ENCODE measurements around the gene RTP4. TPM values are rescaled to one million over a fixed set of nuclear protein-coding genes. Genes with fewer than 3 reads are reported as not detected.

Gene RTP4
- total and polyA plus RNA-seq, 10 of the 15 experiments (the other 5 are each of a cell fraction or from before 2014, with no cell fraction given), result 2.2 to 6.5 (median 3.9) TPM

GRCh38 chr3:187352581-187353575 lies 15.3 kb upstream of the RTP4 start:
- intact Hi-C loops (cut with micrococcal nuclease; ENCODE audit: unreplicated experiment) (no loop called here), in situ Hi-C loops (cut with MboI) (no loop called here)
- ChIA-PET RAD21 (ENCODE audit: unreplicated experiment) (no interaction called here), SMC1A (ENCODE audit: uncharacterized antibody, unreplicated experiment) (no interaction called here), CTCF (no interaction called here), POLR2A (no interaction called here)
- Histone ChIP-seq H3K9ac (ENCODE audit: control insufficient read depth, insufficient read depth, low read length) (no peak overlapping the region), H3K9me3 (replicated peaks; ENCODE audit: control insufficient read depth, insufficient read depth, low read length) (no peaks in the 10 kb centered on the region; the same call in 2 of the 3 replicates), H3K79me2 (ENCODE audit: control insufficient read depth, insufficient read depth, low read length) (no peaks in the 10 kb centered on the region), H3K27me3 (replicated peaks in 1 of 2; ENCODE audit: control insufficient read depth in 2 of 2, insufficient read depth in 2 of 2, low read length in 1 of 2) (no peaks in the 10 kb centered on the region), H3K4me1 (ENCODE audit: control insufficient read depth, insufficient read depth, low read length) (no peaks in the 10 kb centered on the region), H3K4me3 (no peak overlapping the region), H3K4me2 (ENCODE audit: control insufficient read depth, insufficient read depth) (no peak overlapping the region), H4K20me1 (ENCODE audit: control insufficient read depth, insufficient read depth) (no peaks in the 10 kb centered on the region), H2AFZ (ENCODE audit: control insufficient read depth, low read depth, low read length) (no peak overlapping the region), H3K36me3 (ENCODE audit: control insufficient read depth in 2 of 2, insufficient read depth in 2 of 2, low read length in 1 of 2) (no peaks in the 10 kb centered on the region), H3K27ac (ENCODE audit: control insufficient read depth, insufficient read depth) (no peak overlapping the region)
- DNase-seq (ENCODE audit: low read depth, low spot score) (no peak), FAIRE-seq (no peak), ATAC-seq (no peak)
- BruUV-seq (replicated peaks), result no TSS peak
- 26% methylated on average over 13 of the region's 13 CpGs for WGBS (ENCODE audit: insufficient coverage, insufficient replicate concordance, low lambda C conversion rate, missing lambda C conversion rate)
- TF ChIP-seq SIN3A (IDR thresholded peaks at IDR 0.05; ENCODE audit: low read depth, low read length), result no peak
- TF ChIP-seq NR2C2 (IDR thresholded peaks at IDR 0.05; ENCODE audit: borderline replicate concordance, control insufficient read depth, insufficient read length, low read depth), result no peak
- no peak for TF ChIP-seq ZNF274 (IDR thresholded peaks at IDR 0.05; ENCODE audit: insufficient read depth, insufficient read length)
- no peak for TF ChIP-seq ZNF384 (IDR thresholded peaks at IDR 0.05; ENCODE audit: borderline replicate concordance, low read depth, low read length)
- no peak for TF ChIP-seq CBX5 (IDR thresholded peaks at IDR 0.05; ENCODE audit: low read depth)
- no peak for TF ChIP-seq SMARCA5 (IDR thresholded peaks at IDR 0.05)
- TF ChIP-seq SPI1 (IDR thresholded peaks at IDR 0.05; ENCODE audit: borderline replicate concordance, insufficient read depth, low read depth, low read length), result no peak
- no peak for TF ChIP-seq CHD4 (IDR thresholded peaks at IDR 0.05)
- TF ChIP-seq REST (IDR thresholded peaks at IDR 0.05; ENCODE audit: low read depth, low read length), result no peak
- no peak for TF ChIP-seq MAX (IDR thresholded peaks at IDR 0.05; ENCODE audit: low read depth, low read length)
- TF ChIP-seq E4F1 (IDR thresholded peaks at IDR 0.05; ENCODE audit: borderline replicate concordance, partially characterized antibody), result no peak
- TF ChIP-seq IKZF2 (IDR thresholded peaks at IDR 0.05), result no peak
- no peak for TF ChIP-seq ZNF207 (IDR thresholded peaks at IDR 0.05; ENCODE audit: borderline replicate concordance)
- TF ChIP-seq TCF7 (IDR thresholded peaks at IDR 0.05; ENCODE audit: borderline replicate concordance), result no peak
- TF ChIP-seq MTA3 (IDR thresholded peaks at IDR 0.05; ENCODE audit: borderline replicate concordance, low read length), result no peak
- TF ChIP-seq SIX5 (IDR thresholded peaks at IDR 0.05; ENCODE audit: low read depth, low read length, severe bottlenecking), result no peak
- TF ChIP-seq SUZ12 (IDR thresholded peaks at IDR 0.05; ENCODE audit: unreplicated experiment), result no peak
- no peak for TF ChIP-seq EZH2 (IDR thresholded peaks at IDR 0.05; ENCODE audit: borderline replicate concordance, control insufficient read depth, low read depth, low read length)
- TF ChIP-seq DPF2 (IDR thresholded peaks at IDR 0.05), result no peak
